GM21423 (cell line): ENCODE measurements around the gene C1orf50.
"Not testable (repeated sequence)": the region's sequence is repeated elsewhere in the genome, so short reads cannot be mapped to it uniquely, and the experiment has no call there.

Experiments used
- ATAC-seq: cut with Tn5 transposase; IDR thresholded peaks from one replicate; pipeline ENCODE4 v1.9.1; 2021; ENCODE audit warnings: mild to moderate bottlenecking, moderate library complexity; ENCODE audit not compliant: unreplicated experiment

The C1orf50 gene

GRCh38 chr1:42797414-42797813 lies 30.4 kb downstream of the C1orf50 start:
- ATAC-seq = no peak

- ATAC-seq = no peak
Observed at GRCh38 chr1:42797979-42798378, 30.9 kb downstream of the C1orf50 start.

- no peak for ATAC-seq
Observed at GRCh38 chr1:42801832-42802473, 34.9 kb downstream of the C1orf50 start.

- ATAC-seq = no peak
Observed at GRCh38 chr1:42806171-42806570, 39.1 kb downstream of the C1orf50 start.

- no peak for ATAC-seq
Observed at GRCh38 chr1:42806593-42806992, 39.5 kb downstream of the C1orf50 start.

- no peak for ATAC-seq
Observed at GRCh38 chr1:42807056-42807668, 40.1 kb downstream of the C1orf50 start.

GRCh38 chr1:42814815-42815214 lies 47.8 kb downstream of the C1orf50 start:
- ATAC-seq = not testable (repeated sequence)

GRCh38 chr1:42815941-42816584 lies 49.0 kb downstream of the C1orf50 start:
- ATAC-seq = peak; percentile 4

- ATAC-seq = peak; percentile 82
Observed at GRCh38 chr1:42816585-42817439, 49.8 kb downstream of the C1orf50 start, which contains the start of the genes ERMAP and SVBP. ERMAP (plus strand) TSS chr1:42817122; CDS start chr1:42830449, 13,327 bp downstream. SVBP (minus strand) TSS chr1:42817397; CDS start chr1:42816544, 853 bp downstream.

- ATAC-seq = peak; percentile 3
Observed at GRCh38 chr1:42817440-42817767, 50.4 kb downstream of the C1orf50 start.

GRCh38 chr1:42817976-42818375 lies 50.9 kb downstream of the C1orf50 start:
- no peak for ATAC-seq

GRCh38 chr1:42820813-42821212 lies 53.8 kb downstream of the C1orf50 start:
- ATAC-seq = no peak

- no peak for ATAC-seq
Observed at GRCh38 chr1:42821690-42822089, 54.6 kb downstream of the C1orf50 start.

GRCh38 chr1:42822800-42823392 lies 55.8 kb downstream of the C1orf50 start:
- no peak for ATAC-seq

GRCh38 chr1:42824481-42825035 lies 57.5 kb downstream of the C1orf50 start:
- no peak for ATAC-seq

GRCh38 chr1:42825036-42825851 lies 58.2 kb downstream of the C1orf50 start:
- no peak for ATAC-seq
